HG03025 (cell line): ENCODE measurements around the gene UTP11.
"Not testable (repeated sequence)": the region's sequence is repeated elsewhere in the genome, so short reads cannot be mapped to it uniquely, and the experiment has no call there.

Source experiments
- ATAC-seq: cut with Tn5 transposase; IDR thresholded peaks from one replicate; pipeline ENCODE4 v1.9.1; 2021; ENCODE audit warnings: mild to moderate bottlenecking, moderate library complexity; ENCODE audit not compliant: unreplicated experiment, low FRiP score

Gene UTP11

GRCh38 chr1:38026592-38027200 is 14.2 kb downstream of the UTP11 start:
- no peak for ATAC-seq

GRCh38 chr1:38027201-38028104 is 14.9 kb downstream of the UTP11 start:
- ATAC-seq = no peak

- peak; percentile 64 for ATAC-seq
Observed at GRCh38 chr1:38028105-38028591, 15.6 kb downstream of the UTP11 start.

GRCh38 chr1:38028671-38029070 is 16.1 kb downstream of the UTP11 start:
- no peak for ATAC-seq

- ATAC-seq = no peak
Observed at GRCh38 chr1:38029081-38029681, 16.6 kb downstream of the UTP11 start.

GRCh38 chr1:38029685-38030511 is 17.4 kb downstream of the UTP11 start:
- ATAC-seq = no peak

- ATAC-seq = no peak
Observed at GRCh38 chr1:38030596-38031512, 18.3 kb downstream of the UTP11 start.

GRCh38 chr1:38031513-38031866 is 19.0 kb downstream of the UTP11 start:
- no peak for ATAC-seq

- not testable (repeated sequence) for ATAC-seq
Observed at GRCh38 chr1:38032992-38033391, 20.5 kb downstream of the UTP11 start.

GRCh38 chr1:38034871-38035270 is 22.3 kb downstream of the UTP11 start:
- no peak for ATAC-seq

- ATAC-seq = no peak
Observed at GRCh38 chr1:38037221-38037939, 24.8 kb downstream of the UTP11 start.

GRCh38 chr1:38038861-38039260 is 26.3 kb downstream of the UTP11 start:
- no peak for ATAC-seq

GRCh38 chr1:38039331-38040088 is 27.0 kb downstream of the UTP11 start:
- no peak for ATAC-seq

- no peak for ATAC-seq
Observed at GRCh38 chr1:38041936-38042834, 29.7 kb downstream of the UTP11 start.

GRCh38 chr1:38043036-38043747 is 30.7 kb downstream of the UTP11 start:
- no peak for ATAC-seq
